Measurements from ENCODE around the gene TGIF2. TPM values are rescaled to one million over a fixed set of nuclear protein-coding genes. Genes with fewer than 3 reads are reported as not detected.

TGIF2 gene
- total RNA-seq (45.6 and 46.1 TPM in 2 replicates), polyA plus RNA-seq (24.0 and 44.0 TPM in 2 replicates), polyA minus RNA-seq (26.1 and 29.6 TPM in 2 replicates)
- total RNA-seq (2013): 28.4 TPM

DNA sequence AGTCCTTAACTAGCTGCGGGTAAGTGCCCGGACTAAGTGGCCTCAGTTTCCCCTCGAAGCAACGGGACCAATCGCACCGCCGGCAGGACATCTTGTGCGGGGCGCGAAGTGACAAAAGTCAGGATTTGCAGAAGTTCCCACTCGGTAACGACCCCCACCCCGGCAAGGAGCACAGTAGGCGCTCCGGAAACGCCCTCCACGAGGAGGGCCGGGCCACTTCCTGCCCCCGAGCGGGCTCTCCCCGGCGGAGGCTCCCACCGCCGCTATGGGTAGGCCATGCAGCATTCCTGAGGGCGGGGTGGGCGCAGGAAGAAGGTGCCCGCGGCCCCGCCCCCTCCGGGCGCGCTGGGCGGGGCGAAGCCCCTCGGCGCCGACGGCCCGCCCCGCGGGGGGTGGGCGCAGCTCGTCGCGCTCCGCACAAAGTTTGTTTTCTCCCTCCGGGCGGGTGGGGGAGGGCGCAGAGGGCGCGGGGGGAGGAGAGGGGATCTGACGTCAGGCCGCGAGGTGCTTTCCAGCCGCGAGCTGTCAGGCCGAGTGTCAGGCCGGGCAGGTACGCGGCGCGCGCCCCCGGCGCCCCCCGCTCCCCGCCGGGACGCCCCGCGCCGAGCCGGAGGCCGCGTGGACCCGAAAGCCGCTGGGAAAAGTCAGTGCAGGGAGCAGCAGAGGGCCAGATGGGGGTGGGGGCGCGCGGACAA, at the start of gene TGIF2:
TGIF2 (plus strand) TSS at position 495 of the 695 bp plus-strand sequence. CDS start 5,178 bp downstream, outside the sequence.
- ChIA-PET CTCF (interaction anchor here (0.5 to 6.1 kb wide), 11 partner anchors 15 to 520 kb away, joined by 3 to 63 read pairs (median 6); partner anchors contain the start of gene RAB5IF), POLR2A (interaction anchor here (0.5 to 6.7 kb wide), 12 partner anchors 9 to 184 kb away, joined by 3 to 81 read pairs (median 4); partner anchors contain the start of gene RAB5IF)
- Mint-ChIP-seq H3K4me3 (peak within 1 kb of the TSS; percentile 92), H3K27ac (peak within 1 kb of the TSS; percentile 98), H3K9me3 (ENCODE audit: insufficient read depth) (no peaks in the 10 kb centered on the region), H3K27me3 (no peaks in the 10 kb centered on the region), H3K4me1 (peaks cover 34% of the 10 kb centered on the region)
- Histone ChIP-seq H3K27me3 (replicated peaks in 1 of 4; ENCODE audit: control extremely low read depth in 1 of 4, control insufficient read depth in 3 of 4, insufficient read depth in 4 of 4, low read length in 3 of 4) (no peaks in the 10 kb centered on the region), H4K20me1 (ENCODE audit: control insufficient read depth, insufficient read depth, low read length, poor library complexity, severe bottlenecking) (peaks cover 37% of the 10 kb centered on the region), H3K27ac (ENCODE audit: low read length in 2 of 2) (peak within 1 kb of the TSS; percentile 97 to 100), H3K4me2 (replicated peaks; ENCODE audit: low read depth, low read length, poor library complexity, severe bottlenecking) (peak within 1 kb of the TSS; percentile 98), H2AFZ (ENCODE audit: insufficient read depth, low read depth, low read length, poor library complexity, severe bottlenecking) (peak within 1 kb of the TSS; percentile 93), H3K9me3 (ENCODE audit: control extremely low read depth in 1 of 3, control insufficient read depth in 2 of 3, insufficient read depth in 1 of 3, low read length in 2 of 3) (no peaks in the 10 kb centered on the region), H3K9ac (ENCODE audit: low read length) (peak within 1 kb of the TSS; percentile 90), H3K4me3 (ENCODE audit: control extremely low read depth in 1 of 5, extremely low read depth in 1 of 5, insufficient read depth in 1 of 5, low read depth in 2 of 5, low read length in 4 of 5) (peak within 1 kb of the TSS; percentile 22 to 95 (median 88)), H3K79me2 (ENCODE audit: control insufficient read depth, insufficient read depth, low read length) (peaks cover 46% of the 10 kb centered on the region), H3K4me1 (ENCODE audit: control insufficient read depth in 2 of 2, insufficient read depth in 2 of 2, low read length in 2 of 2) (peaks cover 23 to 34% of the 10 kb centered on the region in 2 donors), H3K36me3 (replicated peaks in 1 of 2; ENCODE audit: control extremely low read depth in 1 of 2, control insufficient read depth in 1 of 2, extremely low read depth in 1 of 2, insufficient read depth in 2 of 2, low read length in 1 of 2) (peaks cover 0 to under 1% of the 10 kb centered on the region in 2 experiments)
- ATAC-seq (ENCODE audit: low read depth) (peak; percentile 80), DNase-seq (peak; percentile 94)
- WGBS (ENCODE audit: insufficient coverage): under 1% methylated on average over 69 of the region's 80 CpGs
- intact Hi-C loops (cut with micrococcal nuclease): loop anchor here (1.0 kb wide), 3 partner anchors 22 to 112 kb away; partner anchors contain the start of gene RAB5IF
- TF ChIP-seq, protein P1, sequence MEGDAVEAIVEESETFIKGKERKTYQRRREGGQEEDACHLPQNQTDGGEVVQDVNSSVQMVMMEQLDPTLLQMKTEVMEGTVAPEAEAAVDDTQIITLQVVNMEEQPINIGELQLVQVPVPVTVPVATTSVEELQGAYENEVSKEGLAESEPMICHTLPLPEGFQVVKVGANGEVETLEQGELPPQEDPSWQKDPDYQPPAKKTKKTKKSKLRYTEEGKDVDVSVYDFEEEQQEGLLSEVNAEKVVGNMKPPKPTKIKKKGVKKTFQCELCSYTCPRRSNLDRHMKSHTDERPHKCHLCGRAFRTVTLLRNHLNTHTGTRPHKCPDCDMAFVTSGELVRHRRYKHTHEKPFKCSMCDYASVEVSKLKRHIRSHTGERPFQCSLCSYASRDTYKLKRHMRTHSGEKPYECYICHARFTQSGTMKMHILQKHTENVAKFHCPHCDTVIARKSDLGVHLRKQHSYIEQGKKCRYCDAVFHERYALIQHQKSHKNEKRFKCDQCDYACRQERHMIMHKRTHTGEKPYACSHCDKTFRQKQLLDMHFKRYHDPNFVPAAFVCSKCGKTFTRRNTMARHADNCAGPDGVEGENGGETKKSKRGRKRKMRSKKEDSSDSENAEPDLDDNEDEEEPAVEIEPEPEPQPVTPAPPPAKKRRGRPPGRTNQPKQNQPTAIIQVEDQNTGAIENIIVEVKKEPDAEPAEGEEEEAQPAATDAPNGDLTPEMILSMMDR (IDR thresholded peaks at IDR 0.05): no peak
- TF ChIP-seq EZH2 (IDR thresholded peaks at IDR 0.05; ENCODE audit: borderline replicate concordance, insufficient read depth, low read depth, low read length, poor library complexity, severe bottlenecking): no peak

All from B cell (primary cell).